Ovary (tissue), 10 donors: ENCODE results near the gene ZSWIM8. TPM values are rescaled to one million over a fixed set of nuclear protein-coding genes. Genes with fewer than 3 reads are reported as not detected.
"Not testable (repeated sequence)": the region's sequence is repeated elsewhere in the genome, so short reads cannot be mapped to it uniquely, and the experiment has no call there.

ENCODE experiments used
- DNase-seq, 5 donors: peaks; one replicate each; pipeline ENCODE4 v3.0.0-alpha.2; 2019 to 2020
- H3K27ac ChIP-seq, 2 donors: fragments of 200-600 bp; one replicate each; pipeline versions ENCODE4 v1.5.1 to v1.8.0; 2019 to 2022
- H3K27me3 ChIP-seq: fragments of 200-600 bp; one replicate; pipeline ENCODE4 v1.8.0; 2022
- H3K36me3 ChIP-seq: fragments of 200-600 bp; sonication (generic); one replicate; pipeline ENCODE4 v1.5.1; 2019
- H3K4me1 ChIP-seq: one replicate; pipeline ENCODE4 v1.8.1; 2013; ENCODE audit warnings: mild to moderate bottlenecking, moderate library complexity; ENCODE audit not compliant: insufficient read depth
- H3K4me3 ChIP-seq: fragments of 200-600 bp; sonication (generic); one replicate; pipeline ENCODE4 v1.5.1; 2017
- H3K9me3 ChIP-seq, 2 donors: fragments of 200-600 bp in 1 of 2; sonication (generic) in 1 of 2; one replicate each; pipeline versions ENCODE4 v1.5.1 to v1.8.1; 2013 to 2019; ENCODE audit warnings: mild to moderate bottlenecking in 1 of 2, moderate library complexity in 1 of 2
- CTCF ChIP-seq, 3 donors: fragments of 450-650 bp in 2 of 3; fragments of 200-600 bp in 1 of 3; IDR thresholded peaks; one replicate each; pipeline versions ENCODE4 v1.5.1 to v1.8.0; 2016 to 2022; ENCODE audit warnings: antibody characterized with exemption in 3 of 3, mild to moderate bottlenecking in 1 of 3
- EP300 ChIP-seq: sonication (generic); formaldehyde crosslinking; IDR thresholded peaks from one replicate; pipeline ENCODE4 v1.6.1; 2017; ENCODE audit warnings: antibody characterized with exemption
- POLR2A ChIP-seq: fragments of 450-650 bp; IDR thresholded peaks from one replicate; pipeline ENCODE4 v1.6.1; 2017; ENCODE audit warnings: antibody characterized with exemption, mild to moderate bottlenecking, moderate library complexity
- WGBS, 3 donors: extraction: QIAGEN DNeasy Blood & Tissue Kit in 1 of 3; methylation state at CpG; one replicate each; pipeline versions ENCODE4 v1.1.5 to v1.1.7; 2013 to 2017; 5-methylcytosine and 5-hydroxymethylcytosine counted together
- intact Hi-C, 4 donors: fragments of 100-400 bp; cut with DNase I; formaldehyde crosslinking; loops; one replicate each; pipeline versions ENCODE4 v1.11.0 to v1.15.1; 2022 to 2023
- long read RNA-seq, 3 donors: library from polyadenylated mRNA in 2 of 3; unstranded in 2 of 3; transcript quantifications; one replicate each; pipeline ENCODE4 v2.0.0 and lab custom pipeline, GENCODE V29; 2021 to 2026
- polyA plus RNA-seq, 2 donors: library from polyadenylated mRNA; stranded (reverse); fragments of 200-250 nt in 1 of 2; fragments of 350-450 nt in 1 of 2; fragmentation: Illumina TruSeq in 1 of 2; extraction: RNeasy Lipid Tissue Mini Kit (QIAGEN cat#74804) in 1 of 2; gene quantifications; one replicate each; pipeline ENCODE4 v1.2.3, GENCODE V29; 2013 to 2014
- total RNA-seq, 7 donors: library from RNA; depleted of rRNA in 2 of 7; stranded (reverse); fragments of >200 nt in 2 of 7; fragmentation: NEBNext Ultra II Directional in 3 of 7; extraction: Animal tissue kit (Norgen Biotek cat#: 25700) in 3 of 7; gene quantifications; one replicate each; pipeline versions ENCODE4 v1.1.0 to v1.2.4, GENCODE V29; 2016 to 2023
- donor health status: DM: no; HTN: no; CAD: no; lungs with moderate emphysema.
- donor health status: DM: no; HTN: no; CAD: no.
- donor health status: Bipolar disorder and iron deficiency.
- donor health status: DM: yes; HTN: yes; CAD: no.
- donor health status: DM: no; HTN: no; CAD: no.
- donor health status: DM: yes; HTN: yes; CAD: no.

The ZSWIM8 gene
- total RNA-seq (10 to 100 TPM; 56.1 to 90.7 (median 69.3) TPM), polyA plus RNA-seq (10 to 100 TPM; 42.7 to 80.9 TPM)
- long read RNA-seq, donor 1, partial matches to known transcripts = 24 of 43 reads
- long read RNA-seq, donor 1, other reads (novel, unspliced or antisense) = 17 of 43 reads
- long read RNA-seq, donor 2, transcript ZSWIM8-209 (2 exons, 466 nt) = major isoform, 15 of 45 reads
- long read RNA-seq, donor 2, partial matches to known transcripts = 23 of 45 reads
- long read RNA-seq, donor 2, other reads (novel, unspliced or antisense) = 0 of 45 reads
- long read RNA-seq, donor 3, full-length matches to known transcripts = 10 of 51 reads
- long read RNA-seq, donor 3, partial matches to known transcripts = 24 of 51 reads
- long read RNA-seq, donor 3, other reads (novel, unspliced or antisense) = 17 of 51 reads

DNA sequence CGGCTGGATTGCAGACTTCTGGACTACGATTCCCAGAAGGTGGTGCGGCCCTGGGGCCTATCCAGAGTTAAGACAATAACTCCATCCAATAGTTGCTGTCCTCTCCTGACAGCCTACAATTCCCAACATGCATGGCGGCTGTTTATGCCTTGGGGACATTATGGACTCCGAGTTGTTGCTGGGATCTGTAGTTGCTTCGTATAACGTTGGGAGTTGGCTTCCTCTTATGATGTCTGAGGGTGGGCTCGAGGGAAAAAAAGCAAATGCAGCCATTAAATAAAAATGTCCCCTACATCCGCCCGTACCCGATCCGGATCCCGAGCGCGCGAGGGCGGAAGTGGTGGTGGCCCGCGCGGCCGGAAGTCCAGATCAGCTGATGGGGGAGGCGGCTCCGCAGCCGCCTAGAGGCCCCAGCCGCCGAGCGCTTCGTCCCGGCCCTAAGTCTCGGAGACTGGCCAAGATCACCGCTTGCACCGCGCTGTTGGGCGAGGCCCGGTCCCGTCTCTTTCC, at the start of gene ZSWIM8:
ZSWIM8 (plus strand) TSS at position 396 of the 510 bp plus-strand sequence. CDS start 273 bp downstream, outside the sequence.
- peaks cover 14% of the 10 kb centered on the region for H3K4me1 ChIP-seq
- no peaks in the 10 kb centered on the region for H3K36me3 ChIP-seq
- intact Hi-C loops = no loop called here
- peak within 1 kb of the TSS; percentile 26 to 76 for H3K27ac ChIP-seq
- no peaks in the 10 kb centered on the region for H3K27me3 ChIP-seq
- no peaks in the 10 kb centered on the region for H3K9me3 ChIP-seq
- peak; percentile 82 to 91 (median 87) for DNase-seq
- TF ChIP-seq EP300 (no peak), POLR2A (peak; percentile 53), CTCF (IDR thresholded peaks at IDR 0.05) (no peak)
- WGBS, 3 donors = 0% methylated on average over 31 to 36 of the region's 36 CpGs
- peak within 1 kb of the TSS; percentile 90 for H3K4me3 ChIP-seq

DNA sequence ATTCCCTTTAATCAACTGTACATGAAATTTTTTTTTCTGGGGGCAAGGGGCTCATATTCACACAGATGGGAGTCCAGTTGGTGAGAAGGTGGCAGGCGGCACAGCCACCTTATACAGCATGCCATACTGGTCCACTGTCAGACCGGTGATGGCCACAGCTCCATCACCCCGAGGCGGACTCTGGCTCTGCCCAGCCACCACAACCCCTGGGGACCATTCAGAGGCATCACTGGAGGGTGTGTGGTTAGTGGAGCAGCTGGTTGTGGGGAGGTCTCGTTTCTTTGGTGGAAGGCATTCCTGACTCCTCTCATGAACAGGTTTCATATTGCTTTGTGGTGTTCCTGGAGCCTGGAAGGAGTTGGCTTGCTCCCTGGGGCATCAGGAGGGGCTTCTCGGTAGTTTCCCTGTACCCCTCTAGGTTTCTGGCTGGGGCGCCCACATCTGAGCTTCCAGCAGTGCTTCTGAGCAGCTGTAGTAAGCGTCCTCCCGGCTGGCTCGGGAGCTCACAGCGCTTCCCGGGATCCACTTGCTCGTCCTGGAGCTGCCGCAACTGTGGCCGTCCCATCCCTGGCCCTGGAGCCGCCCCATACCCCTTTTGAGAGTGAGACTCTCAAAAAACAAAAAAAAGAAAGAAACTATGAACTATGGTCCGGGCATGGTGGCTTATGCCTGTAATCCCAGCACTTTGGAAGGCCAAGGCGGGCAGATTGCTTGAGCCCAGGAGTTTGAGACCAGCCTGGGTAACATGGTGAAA, 44.7 kb upstream of the ZSWIM8 start:
- 91 to 94% (median 93%) methylated on average over 18 of the region's 18 CpGs for WGBS, 3 donors
- H3K4me3 ChIP-seq, H3K9me3 ChIP-seq, H3K4me1 ChIP-seq, H3K27ac ChIP-seq, DNase-seq, H3K36me3 ChIP-seq, H3K27me3 ChIP-seq, intact Hi-C loops: not testable (repeated sequence)

DNA sequence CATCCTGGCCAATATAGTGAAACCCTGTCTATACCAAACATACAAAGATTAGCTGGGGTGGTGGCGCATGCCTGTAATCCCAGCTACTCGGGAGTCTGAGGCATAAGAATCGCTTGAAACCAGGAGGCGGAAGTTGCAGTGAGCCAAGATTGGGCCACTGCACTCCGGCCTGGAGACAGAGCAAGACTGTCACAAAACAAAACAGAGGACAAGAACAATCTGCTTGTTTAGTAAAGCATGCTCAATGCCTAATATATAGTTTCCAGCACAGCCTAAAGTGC, 43.0 kb upstream of the ZSWIM8 start:
- no peaks in the 10 kb centered on the region for H3K36me3 ChIP-seq
- no peak for DNase-seq
- H3K4me1 ChIP-seq = peaks cover 4% of the 10 kb centered on the region
- no peak overlapping the region for H3K4me3 ChIP-seq
- no peaks in the 10 kb centered on the region for H3K27me3 ChIP-seq
- intact Hi-C loops = no loop called here
- H3K27ac ChIP-seq = no peak overlapping the region
- no peak for TF ChIP-seq CTCF (IDR thresholded peaks at IDR 0.05)
- no peaks in the 10 kb centered on the region for H3K9me3 ChIP-seq
- 89 to 94% (median 91%) methylated on average over 5 of the region's 5 CpGs for WGBS, 3 donors

- Histone ChIP-seq H3K36me3 (no peaks in the 10 kb centered on the region), H3K9me3 (no peaks in the 10 kb centered on the region), H3K4me3 (peak overlapping the region; percentile 97), H3K27ac (peak overlapping the region; percentile 73 to 81), H3K27me3 (no peaks in the 10 kb centered on the region), H3K4me1 (peaks cover 4% of the 10 kb centered on the region)
- no peak for DNase-seq
- WGBS, 3 donors = 20 to 32% (median 26%) methylated on average over 6 of the region's 6 CpGs
- intact Hi-C loops = no loop called here
- TF ChIP-seq EP300 = no peak
- TF ChIP-seq POLR2A = no peak
- TF ChIP-seq CTCF (IDR thresholded peaks at IDR 0.05) = no peak
Observed at GRCh38 chr10:73743327-73743904, 42.0 kb upstream of the ZSWIM8 start.
